Activated B cell treated with CpG ODN at 0.5 μM for 24 hours (primary cell): ENCODE results near the gene FANCI. TPM values are rescaled to one million over a fixed set of nuclear protein-coding genes. Genes with fewer than 3 reads are reported as not detected.

Source experiments
- ATAC-seq: fragments of 200-7000 bp; cut with Tn5 transposase; one replicate; pipeline ENCODE4 v1.10.0; 2021; ENCODE audit warnings: low read depth, mild to moderate bottlenecking, moderate library complexity
- CTCF ChIA-PET: fragments of 350-600 bp; sonication (Branson Sonifier 250); formaldehyde crosslinking; loops from one replicate; lab custom pipeline; 2021; ENCODE audit warnings: antibody characterized with exemption; lab: Charles Lee
- POLR2A ChIA-PET: fragments of 350-600 bp; sonication (Branson Sonifier 250); formaldehyde crosslinking; loops from one replicate; lab custom pipeline; 2021; ENCODE audit warnings: antibody characterized with exemption; lab: Charles Lee
- DNase-seq: peaks from one replicate; pipeline ENCODE4 v3.0.0; 2022
- H3K27ac Mint-ChIP-seq: one replicate; pipeline ENCODE4 v1.8.0; 2020; ENCODE audit warnings: mixed read lengths
- H3K27me3 Mint-ChIP-seq: one replicate; pipeline ENCODE4 v1.8.0; 2021; ENCODE audit warnings: mixed read lengths
- H3K36me3 Mint-ChIP-seq: one replicate; pipeline ENCODE4 v1.8.0; 2021; ENCODE audit warnings: low read depth, mixed read lengths
- H3K4me1 Mint-ChIP-seq: one replicate; pipeline ENCODE4 v1.8.0; 2021; ENCODE audit warnings: mixed read lengths
- H3K4me3 Mint-ChIP-seq: one replicate; pipeline ENCODE4 v1.8.0; 2020; ENCODE audit warnings: mild to moderate bottlenecking, mixed read lengths
- H3K9me3 Mint-ChIP-seq: one replicate; pipeline ENCODE4 v1.8.0; 2020; ENCODE audit warnings: mixed read lengths
- intact Hi-C: fragments of 100-400 bp; cut with micrococcal nuclease; formaldehyde crosslinking; loops from one replicate; pipeline ENCODE4 v1.15.1; 2024
- total RNA-seq: library from RNA; stranded (reverse); gene quantifications from 2 replicates; pipeline ENCODE4 v1.2.3, GENCODE V29; 2022
- TF ChIP-seq, protein P1 (sequence below): fragments of 200-600 bp; IDR thresholded peaks from one replicate; pipeline ENCODE4 v1.8.0; 2022; ENCODE audit warnings: antibody characterized with exemption, mild to moderate bottlenecking

Gene FANCI
- total RNA-seq, 1 donor from 2014 or later: 16.6 TPM

DNA sequence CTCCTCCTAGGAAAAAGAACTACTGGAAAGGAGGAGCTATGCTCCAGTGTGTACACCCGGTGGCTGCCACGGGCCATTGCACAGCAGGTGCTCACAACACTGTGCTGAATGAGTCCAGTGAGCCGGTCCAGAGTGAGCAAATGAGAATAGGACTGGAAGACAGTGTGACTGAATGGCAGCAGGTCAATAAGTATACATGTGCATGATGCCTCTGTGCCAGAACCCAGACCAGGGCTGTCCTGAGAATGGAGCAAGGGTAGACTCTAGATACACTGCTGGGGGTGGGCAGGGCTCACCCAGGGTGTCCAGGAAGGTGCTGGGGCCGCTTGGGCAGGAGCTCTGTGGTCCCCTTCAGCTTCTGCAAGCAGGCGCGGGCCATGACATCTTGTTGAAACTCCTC, 82.5 kb downstream of the FANCI start:
- POLR2A ChIA-PET: no interaction called here

DNA sequence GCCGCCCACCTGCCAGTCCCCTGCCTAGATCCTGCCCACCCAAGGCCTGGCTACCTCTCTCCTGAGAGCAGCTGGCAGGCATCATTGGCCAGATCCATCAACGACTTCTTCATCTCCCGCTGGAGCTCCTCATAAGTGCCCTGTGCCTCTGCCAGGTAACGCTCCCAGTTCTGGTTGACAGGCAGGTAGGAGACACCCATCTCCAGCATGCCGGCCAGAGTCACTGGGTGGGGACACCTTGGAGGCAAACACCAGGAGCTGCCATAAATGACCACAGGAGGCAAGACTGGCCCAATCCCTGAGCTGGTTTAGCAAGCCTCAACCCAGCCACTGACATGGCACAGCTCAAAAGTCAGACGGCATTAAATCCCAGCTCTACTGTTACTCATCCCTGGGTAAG, 83.3 kb downstream of the FANCI start:
- Mint-ChIP-seq H3K27me3 (no peaks in the 10 kb centered on the region), H3K36me3 (peaks cover 97% of the 10 kb centered on the region), H3K4me1 (peaks cover 26% of the 10 kb centered on the region), H3K9me3 (no peaks in the 10 kb centered on the region), H3K27ac (no peak overlapping the region), H3K4me3 (no peak overlapping the region)
- ATAC-seq (no peak), DNase-seq (no peak)
- TF ChIP-seq, protein P1, sequence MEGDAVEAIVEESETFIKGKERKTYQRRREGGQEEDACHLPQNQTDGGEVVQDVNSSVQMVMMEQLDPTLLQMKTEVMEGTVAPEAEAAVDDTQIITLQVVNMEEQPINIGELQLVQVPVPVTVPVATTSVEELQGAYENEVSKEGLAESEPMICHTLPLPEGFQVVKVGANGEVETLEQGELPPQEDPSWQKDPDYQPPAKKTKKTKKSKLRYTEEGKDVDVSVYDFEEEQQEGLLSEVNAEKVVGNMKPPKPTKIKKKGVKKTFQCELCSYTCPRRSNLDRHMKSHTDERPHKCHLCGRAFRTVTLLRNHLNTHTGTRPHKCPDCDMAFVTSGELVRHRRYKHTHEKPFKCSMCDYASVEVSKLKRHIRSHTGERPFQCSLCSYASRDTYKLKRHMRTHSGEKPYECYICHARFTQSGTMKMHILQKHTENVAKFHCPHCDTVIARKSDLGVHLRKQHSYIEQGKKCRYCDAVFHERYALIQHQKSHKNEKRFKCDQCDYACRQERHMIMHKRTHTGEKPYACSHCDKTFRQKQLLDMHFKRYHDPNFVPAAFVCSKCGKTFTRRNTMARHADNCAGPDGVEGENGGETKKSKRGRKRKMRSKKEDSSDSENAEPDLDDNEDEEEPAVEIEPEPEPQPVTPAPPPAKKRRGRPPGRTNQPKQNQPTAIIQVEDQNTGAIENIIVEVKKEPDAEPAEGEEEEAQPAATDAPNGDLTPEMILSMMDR: no peak
- ChIA-PET CTCF (no interaction called here), POLR2A (no interaction called here)
- intact Hi-C loops: no loop called here

More for the DNA sequence above, 82.5 kb downstream of the FANCI start:
- Mint-ChIP-seq H3K4me1 (peaks cover 18% of the 10 kb centered on the region), H3K27ac (no peak overlapping the region), H3K4me3 (no peak overlapping the region), H3K9me3 (no peaks in the 10 kb centered on the region), H3K27me3 (no peaks in the 10 kb centered on the region), H3K36me3 (peaks cover 97% of the 10 kb centered on the region)
- ATAC-seq: no peak
- intact Hi-C loops: no loop called here
- CTCF ChIA-PET: no interaction called here
- TF ChIP-seq, protein P1: no peak
- no peak for DNase-seq

DNA sequence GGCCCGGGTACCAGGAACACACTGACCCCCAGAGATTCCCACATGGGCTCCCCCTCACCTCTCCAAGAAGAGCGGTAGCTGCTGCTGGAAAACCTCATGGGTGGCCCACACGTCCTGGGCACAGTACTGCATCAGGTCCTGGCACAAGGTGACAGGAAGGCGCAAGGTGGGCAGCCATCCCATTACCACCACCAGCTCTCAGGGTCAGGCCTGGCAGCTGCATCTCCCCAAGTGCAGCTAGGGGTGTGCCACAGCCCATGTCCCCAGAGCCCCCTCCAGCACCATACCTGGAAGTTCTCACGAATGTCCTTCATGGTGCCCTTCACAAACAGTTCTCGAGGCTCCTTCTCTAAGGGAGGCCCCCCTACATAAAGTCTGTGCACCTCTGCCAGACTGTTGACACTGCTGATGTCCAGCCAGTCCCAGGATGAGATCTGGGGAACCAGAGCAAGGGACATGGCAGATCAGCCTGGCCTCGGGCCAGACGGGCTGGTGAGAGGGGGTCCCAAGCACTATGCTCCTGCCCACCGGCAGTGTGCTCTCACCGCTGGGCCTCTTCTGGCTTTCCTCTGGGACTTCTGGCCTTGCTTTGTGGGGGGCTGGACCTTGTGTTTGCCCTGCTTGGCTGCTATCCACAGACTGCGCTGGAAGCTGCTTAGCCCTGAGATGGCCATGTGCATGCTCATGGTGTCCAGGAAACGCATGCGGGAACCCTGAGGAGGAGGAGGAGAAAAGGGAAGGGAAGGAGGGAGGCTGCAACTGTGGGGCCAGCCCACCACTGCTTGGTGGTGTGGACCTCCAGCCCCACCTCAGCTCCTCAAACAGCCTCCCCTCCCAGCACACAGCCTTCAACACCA, 84.8 kb downstream of the FANCI start:
- ATAC-seq (no peak), DNase-seq (no peak)
- Mint-ChIP-seq H3K4me3 (no peak overlapping the region), H3K27ac (no peak overlapping the region), H3K27me3 (no peaks in the 10 kb centered on the region), H3K36me3 (peaks cover 90% of the 10 kb centered on the region), H3K9me3 (no peaks in the 10 kb centered on the region), H3K4me1 (peaks cover 35% of the 10 kb centered on the region)
- TF ChIP-seq, protein P1: no peak
- intact Hi-C loops: no loop called here
- POLR2A ChIA-PET: no interaction called here
- CTCF ChIA-PET: no interaction called here

DNA sequence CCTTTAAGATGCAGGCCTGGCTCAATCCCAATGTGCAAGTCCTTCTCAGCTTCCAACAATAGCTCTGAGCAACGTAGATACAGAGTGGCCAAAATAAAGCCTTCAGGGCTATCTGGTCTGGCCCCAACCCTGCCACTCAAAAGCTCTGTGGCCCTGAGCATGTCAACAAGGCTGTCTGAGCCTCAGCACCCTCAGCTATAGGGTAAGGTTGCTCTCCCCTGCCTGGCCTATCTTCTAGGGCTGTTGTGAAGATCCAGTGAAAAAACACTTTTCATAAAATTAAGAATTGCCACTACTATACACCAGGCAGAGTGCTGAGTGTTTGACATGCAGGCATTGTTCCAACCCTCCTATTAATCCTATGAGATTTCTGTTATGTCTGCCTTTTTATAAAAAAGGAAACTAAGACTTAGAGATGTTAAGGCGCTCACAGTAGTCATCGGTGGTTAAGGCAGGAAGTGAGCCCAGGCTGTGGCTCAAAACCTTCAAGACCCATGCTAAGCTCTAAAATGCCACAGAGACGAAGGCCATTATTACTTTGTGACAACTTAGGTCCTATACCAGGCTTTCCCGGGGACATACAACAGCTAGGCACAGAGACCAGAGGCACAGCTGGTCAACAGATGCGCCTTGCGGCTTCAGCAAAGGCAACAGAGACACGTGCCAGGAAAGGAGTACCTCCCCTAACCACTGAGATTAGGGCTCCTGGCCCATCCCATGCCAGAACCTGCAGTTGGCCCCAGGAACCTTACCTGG, 85.7 kb downstream of the FANCI start:
- H3K27ac Mint-ChIP-seq: no peak overlapping the region
- H3K36me3 Mint-ChIP-seq: peaks cover 82% of the 10 kb centered on the region
- ATAC-seq (no peak), DNase-seq (no peak)
- intact Hi-C loops: loop anchor here (10.0 kb wide), 2 partner anchors 705 to 1665 kb away; partner anchors contain the start of genes AEN and PRC1
- H3K9me3 Mint-ChIP-seq: no peaks in the 10 kb centered on the region
- peaks cover 38% of the 10 kb centered on the region for H3K4me1 Mint-ChIP-seq
- no peak overlapping the region for H3K4me3 Mint-ChIP-seq
- CTCF ChIA-PET: no interaction called here
- no peaks in the 10 kb centered on the region for H3K27me3 Mint-ChIP-seq
- POLR2A ChIA-PET: no interaction called here
- TF ChIP-seq, protein P1: no peak

DNA sequence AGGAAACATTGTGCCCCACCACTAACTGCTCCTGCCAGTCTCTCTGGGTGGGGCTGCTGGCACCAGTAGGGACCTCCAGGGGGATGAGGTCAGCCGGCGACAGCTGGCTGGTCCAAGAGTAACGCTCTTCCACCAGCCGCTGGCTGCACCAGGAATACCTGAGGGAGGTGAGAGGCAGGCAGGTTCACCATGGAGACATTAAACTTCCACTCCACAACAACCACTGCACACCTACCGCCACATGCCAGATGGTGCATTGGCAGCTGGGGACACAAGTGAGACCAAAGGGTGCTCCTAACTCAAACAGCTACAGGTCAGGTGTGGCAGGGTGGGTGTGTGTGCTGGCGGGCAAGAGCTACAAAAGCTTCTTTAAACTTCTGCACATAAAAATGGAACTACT, 86.3 kb downstream of the FANCI start:
- intact Hi-C loops: loop anchor here (10.0 kb wide), 2 partner anchors 705 to 1665 kb away; partner anchors contain the start of genes AEN and PRC1
- DNase-seq (no peak), ATAC-seq (no peak)
- peaks cover 43% of the 10 kb centered on the region for H3K4me1 Mint-ChIP-seq
- H3K36me3 Mint-ChIP-seq: peaks cover 82% of the 10 kb centered on the region
- TF ChIP-seq, protein P1: no peak
- H3K27me3 Mint-ChIP-seq: peaks cover 2% of the 10 kb centered on the region
- no peaks in the 10 kb centered on the region for H3K9me3 Mint-ChIP-seq
- H3K27ac Mint-ChIP-seq: no peak overlapping the region
- ChIA-PET POLR2A (no interaction called here), CTCF (no interaction called here)
- no peak overlapping the region for H3K4me3 Mint-ChIP-seq
